HepG2 (cell line): Measurements from ENCODE around the gene GDPD5. TPM values are rescaled to one million over a fixed set of nuclear protein-coding genes. Genes with fewer than 3 reads are reported as not detected.
A peak's percentile ranks its signal among the peaks of the same experiment; 100 is the strongest.

Experiments used
- ASH2L ChIP-seq: fragments of 300-600, 200-600 bp; sonication (generic); IDR thresholded peaks from 2 replicates; pipeline ENCODE4 v1.7.0; 2017; ENCODE audit warnings: low read depth, mild to moderate bottlenecking, moderate library complexity, mixed read lengths, low read length; ENCODE audit not compliant: insufficient read length
- HNRNPH1 ChIP-seq: fragments of 200-400 bp; formaldehyde crosslinking; optimal IDR thresholded peaks from 2 replicates; pipeline ENCODE3; 2017; ENCODE audit warnings: mild to moderate bottlenecking, low read depth, low read length
- HNRNPL ChIP-seq: fragments of 200-400 bp; formaldehyde crosslinking; IDR thresholded peaks from 2 replicates; pipeline ENCODE4 v1.6.1; 2017; ENCODE audit warnings: mild to moderate bottlenecking, low read depth, low read length
- MAF1 ChIP-seq: sonication (generic); formaldehyde crosslinking; IDR thresholded peaks from 2 replicates; pipeline ENCODE4 v1.5.0; 2020; ENCODE audit warnings: missing genetic modification reagents, borderline replicate concordance
- NFATC3 ChIP-seq: sonication (generic); formaldehyde crosslinking; IDR thresholded peaks from 2 replicates; pipeline ENCODE4 v1.5.1; 2020; ENCODE audit warnings: mild to moderate bottlenecking, missing genetic modification reagents
- NFYC ChIP-seq: IDR thresholded peaks from 2 replicates; pipeline ENCODE4 v1.6.1; 2016; ENCODE audit warnings: missing genetic modification reagents, missing compliant biosample characterization
- RAD51 ChIP-seq: fragments of 450-650 bp; IDR thresholded peaks from 2 replicates; pipeline ENCODE4 v1.6.1; 2016; ENCODE audit warnings: borderline replicate concordance
- SRF ChIP-seq: IDR thresholded peaks from 2 replicates; pipeline ENCODE4 v1.6.1; 2011; ENCODE audit warnings: mild to moderate bottlenecking, low read depth, low read length, moderate library complexity
- ZC3H4 ChIP-seq: sonication (generic); formaldehyde crosslinking; IDR thresholded peaks from 2 replicates; pipeline ENCODE4 v1.4.0; 2020; ENCODE audit warnings: missing genetic modification reagents, borderline replicate concordance
- ZFX ChIP-seq: sonication (generic); formaldehyde crosslinking; IDR thresholded peaks from 2 replicates; pipeline ENCODE4 v1.4.0; 2020; ENCODE audit warnings: mild to moderate bottlenecking, low read depth, missing genetic modification reagents, moderate library complexity
- ZNF20 ChIP-seq: sonication (generic); formaldehyde crosslinking; IDR thresholded peaks from 2 replicates; pipeline ENCODE4 v1.4.0; 2020; ENCODE audit warnings: mild to moderate bottlenecking, moderate library complexity, missing genetic modification reagents
- ZNF317 ChIP-seq: sonication (generic); formaldehyde crosslinking; IDR thresholded peaks from 2 replicates; pipeline ENCODE4 v1.5.0; 2020; ENCODE audit warnings: mild to moderate bottlenecking, missing genetic modification reagents
- ZNF331 ChIP-seq: sonication (generic); formaldehyde crosslinking; IDR thresholded peaks from 2 replicates; pipeline ENCODE4 v1.4.0; 2020; ENCODE audit warnings: missing genetic modification reagents
- ZNF556 ChIP-seq: sonication (generic); formaldehyde crosslinking; IDR thresholded peaks from 2 replicates; pipeline ENCODE4 v1.4.0; 2020; ENCODE audit warnings: mild to moderate bottlenecking, missing genetic modification reagents, borderline replicate concordance
- ZNF572 ChIP-seq: sonication (generic); formaldehyde crosslinking; IDR thresholded peaks from 2 replicates; pipeline ENCODE4 v1.5.1; 2020; ENCODE audit warnings: mild to moderate bottlenecking, missing genetic modification reagents
- ZNF607 ChIP-seq: sonication (generic); formaldehyde crosslinking; IDR thresholded peaks from 2 replicates; pipeline ENCODE4 v1.5.1; 2020; ENCODE audit warnings: missing genetic modification reagents, mild to moderate bottlenecking, borderline replicate concordance
- ZNF614 ChIP-seq: IDR thresholded peaks from 2 replicates; pipeline ENCODE4 v1.6.1; 2018; ENCODE audit warnings: missing biosample characterization, missing genetic modification reagents, inconsistent platforms, borderline replicate concordance
- ZNF670 ChIP-seq: sonication (generic); formaldehyde crosslinking; IDR thresholded peaks from 2 replicates; pipeline ENCODE4 v1.8.0; 2022; ENCODE audit warnings: mild to moderate bottlenecking, missing genetic modification reagents, borderline replicate concordance
- ZNF781 ChIP-seq: sonication (generic); formaldehyde crosslinking; IDR thresholded peaks from 2 replicates; pipeline ENCODE4 v1.5.1; 2020; ENCODE audit warnings: borderline replicate concordance, mild to moderate bottlenecking, missing genetic modification reagents; ENCODE audit errors: not compliant biosample characterization
- ZNF878 ChIP-seq: sonication (generic); formaldehyde crosslinking; IDR thresholded peaks from 2 replicates; pipeline ENCODE4 v1.8.1; 2023; ENCODE audit warnings: mild to moderate bottlenecking, missing genetic modification reagents, moderate library complexity
- ZZZ3 ChIP-seq: sonication (generic); formaldehyde crosslinking; IDR thresholded peaks from 2 replicates; pipeline ENCODE4 v1.4.0; 2020; ENCODE audit warnings: missing genetic modification reagents, mild to moderate bottlenecking, borderline replicate concordance
- polyA plus RNA-seq, 8 experiments: library from polyadenylated mRNA; depleted of rRNA in 3 of 8; stranded (reverse) in 7 of 8; unstranded in 1 of 8; fragments of >200 nt; fragmentation: Illumina TruSeq in 4 of 8; extraction: Trizol in 4 of 8; gene quantifications; 2 replicates each; pipeline versions ENCODE4 v1.2.1 to v1.2.3, GENCODE V29; 2011 to 2016; ENCODE audit warnings: low read depth in 4 of 8, missing spikeins in 1 of 8, mixed read lengths in 1 of 8; ENCODE audit not compliant: insufficient read depth in 1 of 8
- total RNA-seq, 5 experiments: library from RNA; depleted of rRNA; stranded (reverse); fragments of >200 nt; fragmentation: Illumina TruSeq; extraction: Trizol; gene quantifications; 2 replicates each; pipeline ENCODE4 v1.2.3, GENCODE V29; 2016; ENCODE audit warnings: low read depth in 1 of 5
- TF ChIP-seq, protein P1 (sequence below): sonication (generic); formaldehyde crosslinking; IDR thresholded peaks from 2 replicates; pipeline ENCODE4 v1.5.0; 2020; ENCODE audit warnings: mild to moderate bottlenecking, missing genetic modification reagents
- TF ChIP-seq, protein P2 (sequence below), 2 experiments: sonication (generic) in 1 of 2; formaldehyde crosslinking in 1 of 2; IDR thresholded peaks; 2 replicates each; pipeline versions ENCODE4 v1.4.0 to v1.6.1; 2018 to 2020; ENCODE audit warnings: missing genetic modification reagents in 2 of 2, borderline replicate concordance in 1 of 2, low read depth in 1 of 2, mild to moderate bottlenecking in 1 of 2, missing biosample characterization in 1 of 2
- TF ChIP-seq, protein P3 (sequence below): IDR thresholded peaks from 2 replicates; pipeline ENCODE4 v1.6.1; 2016; ENCODE audit warnings: missing biosample characterization, missing genetic modification reagents, low read depth

The GDPD5 gene
- total and polyA plus RNA-seq, 2 of the 13 experiments (the other 11 are each of a cell fraction or from before 2014, with no cell fraction given): 55.0 to 67.5 TPM

DNA sequence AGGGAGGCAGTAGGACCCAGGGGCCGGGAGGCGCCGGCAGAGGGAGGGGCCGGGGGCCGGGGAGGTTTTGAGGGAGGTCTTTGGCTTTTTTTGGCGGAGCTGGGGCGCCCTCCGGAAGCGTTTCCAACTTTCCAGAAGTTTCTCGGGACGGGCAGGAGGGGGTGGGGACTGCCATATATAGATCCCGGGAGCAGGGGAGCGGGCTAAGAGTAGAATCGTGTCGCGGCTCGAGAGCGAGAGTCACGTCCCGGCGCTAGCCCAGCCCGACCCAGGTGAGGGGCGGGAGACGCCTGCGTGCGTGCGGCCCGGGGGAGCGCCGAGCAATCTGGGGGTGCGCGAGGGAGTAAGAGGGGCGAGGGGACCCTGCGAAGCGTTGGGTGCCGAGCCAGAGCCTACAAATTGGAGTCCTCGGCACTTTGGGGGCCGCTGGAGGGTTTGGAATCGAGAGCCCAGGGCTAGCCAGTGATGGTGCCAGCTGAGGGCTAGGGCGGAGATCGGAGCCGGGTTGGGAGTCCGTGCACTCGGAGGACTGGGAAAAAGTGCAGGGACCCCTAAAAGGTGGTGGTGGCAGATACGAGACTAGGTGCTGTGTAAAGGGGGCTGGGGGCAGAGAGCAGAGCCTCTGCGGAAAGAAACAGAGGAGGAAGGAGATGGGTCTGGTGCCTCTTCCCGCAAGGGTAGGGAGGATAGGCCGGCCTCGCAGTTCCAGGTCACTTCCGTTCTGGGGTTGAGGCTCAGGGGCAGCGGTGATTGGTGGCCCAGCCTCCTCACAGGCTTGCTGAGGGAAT, 36.5 kb upstream of the GDPD5 start, which contains the start of gene SERPINH1 (continued):
- TF ChIP-seq ZNF670 (CRISPR knock-in tag) (0 out of 2 replicates have a peak, but pooled peaks have one; percentile 22), ZNF20 (CRISPR knock-in tag) (no peak), ASH2L (peak; percentile 41), RAD51 (no peak), ZNF614 (CRISPR knock-in tag) (no peak), ZNF317 (0 out of 2 replicates have a peak, but pooled peaks have one; percentile 19), ZFX (CRISPR knock-in tag) (peak; percentile 86), NFYC (peak; percentile 80), NFATC3 (CRISPR knock-in tag) (no peak), ZNF556 (no peak), ZNF781 (CRISPR knock-in tag) (peak; percentile 36), ZNF878 (CRISPR knock-in tag) (no peak), MAF1 (CRISPR knock-in tag) (no peak), HNRNPL (no peak), ZZZ3 (CRISPR knock-in tag) (no peak), SRF (peak; percentile 63; the same call in 1 of the 2 replicates), ZNF607 (0 out of 2 replicates have a peak, but pooled peaks have one; percentile 68), ZNF572 (CRISPR knock-in tag) (0 out of 2 replicates have a peak, but pooled peaks have one; percentile 39), ZNF331 (CRISPR knock-in tag) (peak; percentile 12; the same call in 1 of the 2 replicates), ZC3H4 (CRISPR knock-in tag) (peak; percentile 36; the same call in 1 of the 2 replicates), HNRNPH1 (peak; percentile 19)
- TF ChIP-seq, protein P1, sequence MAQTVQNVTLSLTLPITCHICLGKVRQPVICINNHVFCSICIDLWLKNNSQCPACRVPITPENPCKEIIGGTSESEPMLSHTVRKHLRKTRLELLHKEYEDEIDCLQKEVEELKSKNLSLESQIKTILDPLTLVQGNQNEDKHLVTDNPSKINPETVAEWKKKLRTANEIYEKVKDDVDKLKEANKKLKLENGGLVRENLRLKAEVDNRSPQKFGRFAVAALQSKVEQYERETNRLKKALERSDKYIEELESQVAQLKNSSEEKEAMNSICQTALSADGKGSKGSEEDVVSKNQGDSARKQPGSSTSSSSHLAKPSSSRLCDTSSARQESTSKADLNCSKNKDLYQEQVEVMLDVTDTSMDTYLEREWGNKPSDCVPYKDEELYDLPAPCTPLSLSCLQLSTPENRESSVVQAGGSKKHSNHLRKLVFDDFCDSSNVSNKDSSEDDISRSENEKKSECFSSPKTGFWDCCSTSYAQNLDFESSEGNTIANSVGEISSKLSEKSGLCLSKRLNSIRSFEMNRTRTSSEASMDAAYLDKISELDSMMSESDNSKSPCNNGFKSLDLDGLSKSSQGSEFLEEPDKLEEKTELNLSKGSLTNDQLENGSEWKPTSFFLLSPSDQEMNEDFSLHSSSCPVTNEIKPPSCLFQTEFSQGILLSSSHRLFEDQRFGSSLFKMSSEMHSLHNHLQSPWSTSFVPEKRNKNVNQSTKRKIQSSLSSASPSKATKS (CRISPR knock-in tag): no peak
- TF ChIP-seq, protein P2, sequence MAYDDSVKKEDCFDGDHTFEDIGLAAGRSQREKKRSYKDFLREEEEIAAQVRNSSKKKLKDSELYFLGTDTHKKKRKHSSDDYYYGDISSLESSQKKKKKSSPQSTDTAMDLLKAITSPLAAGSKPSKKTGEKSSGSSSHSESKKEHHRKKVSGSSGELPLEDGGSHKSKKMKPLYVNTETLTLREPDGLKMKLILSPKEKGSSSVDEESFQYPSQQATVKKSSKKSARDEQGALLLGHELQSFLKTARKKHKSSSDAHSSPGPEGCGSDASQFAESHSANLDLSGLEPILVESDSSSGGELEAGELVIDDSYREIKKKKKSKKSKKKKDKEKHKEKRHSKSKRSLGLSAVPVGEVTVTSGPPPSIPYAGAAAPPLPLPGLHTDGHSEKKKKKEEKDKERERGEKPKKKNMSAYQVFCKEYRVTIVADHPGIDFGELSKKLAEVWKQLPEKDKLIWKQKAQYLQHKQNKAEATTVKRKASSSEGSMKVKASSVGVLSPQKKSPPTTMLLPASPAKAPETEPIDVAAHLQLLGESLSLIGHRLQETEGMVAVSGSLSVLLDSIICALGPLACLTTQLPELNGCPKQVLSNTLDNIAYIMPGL (CRISPR knock-in tag; IDR thresholded peaks at IDR 0.05; ENCODE audit: borderline replicate concordance in 1 of 2, low read depth in 1 of 2): peak in 1 of 2 experiments; percentile 19; a peak in 1 of 4 replicates
- TF ChIP-seq, protein P3, sequence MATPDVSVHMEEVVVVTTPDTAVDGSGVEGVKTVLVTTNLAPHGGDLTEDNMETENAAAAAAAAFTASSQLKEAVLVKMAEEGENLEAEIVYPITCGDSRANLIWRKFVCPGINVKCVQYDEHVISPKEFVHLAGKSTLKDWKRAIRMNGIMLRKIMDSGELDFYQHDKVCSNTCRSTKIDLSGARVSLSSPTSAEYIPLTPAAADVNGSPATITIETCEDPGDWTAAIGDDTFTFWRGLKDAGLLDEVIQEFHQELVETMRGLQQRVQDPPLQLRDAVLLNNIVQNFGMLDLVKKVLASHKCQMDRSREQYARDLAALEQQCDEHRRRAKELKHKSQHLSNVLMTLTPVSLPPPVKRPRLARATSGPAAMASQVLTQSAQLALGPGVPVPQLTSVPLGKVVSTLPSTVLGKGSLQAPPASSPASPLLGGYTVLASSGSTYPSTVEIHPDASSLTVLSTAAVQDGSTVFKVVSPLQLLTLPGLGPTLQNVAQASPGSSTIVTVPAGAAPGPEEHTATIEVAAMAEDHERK (CRISPR knock-in tag): no peak
